SK-N-MC (cell line): Measurements from ENCODE around the gene LSP1.
"Not testable (repeated sequence)": the region's sequence is repeated elsewhere in the genome, so short reads cannot be mapped to it uniquely, and the experiment has no call there.

Experiments
- DNase-seq: peaks from one replicate; pipeline ENCODE4 v3.0.0-alpha.2; 2011; ENCODE audit warnings: low read depth, low spot score
- H3K27ac ChIP-seq: fragments of 200-600 bp; sonication (generic); 2 replicates; pipeline ENCODE4 v1.5.1; 2016; ENCODE audit warnings: mixed run types
- H3K36me3 ChIP-seq: fragments of 200-600 bp; sonication (generic); 2 replicates; pipeline ENCODE4 v1.6.1; 2017; ENCODE audit warnings: antibody characterized with exemption, low read length, mixed read lengths; ENCODE audit not compliant: insufficient read depth
- H3K4me3 ChIP-seq: fragments of 200-600 bp; sonication (generic); 2 replicates; pipeline ENCODE4 v1.5.1; 2016
- H3K9ac ChIP-seq: fragments of 200-600 bp; sonication (generic); 2 replicates; pipeline ENCODE4 v1.8.0; 2017; ENCODE audit warnings: mixed run types, mixed read lengths; ENCODE audit not compliant: insufficient read length
- H3K9me3 ChIP-seq: fragments of 200-600 bp; sonication (generic); 2 replicates; pipeline ENCODE4 v1.6.1; 2017; ENCODE audit warnings: low read depth, mild to moderate bottlenecking, antibody characterized with exemption, low read length, moderate library complexity, mixed read lengths
- EZH2 ChIP-seq: fragments of 200-600 bp; sonication (generic); IDR thresholded peaks from one replicate; pipeline ENCODE4 v1.6.1; 2017; ENCODE audit warnings: antibody characterized with exemption
- FOXP2 ChIP-seq: optimal IDR thresholded peaks from 2 replicates; pipeline ENCODE3; 2011; ENCODE audit warnings: mild to moderate bottlenecking, moderate library complexity; ENCODE audit not compliant: insufficient read depth; ENCODE audit errors: extremely low read length, control extremely low read depth
- POLR2AphosphoS5 ChIP-seq: IDR thresholded peaks from 2 replicates; pipeline ENCODE4 v1.6.1; 2012; ENCODE audit warnings: mild to moderate bottlenecking, low read depth, low read length, borderline replicate concordance

The LSP1 gene

GRCh38 chr11:1938343-1939005 lies 85.6 kb downstream of the LSP1 start:
- Histone ChIP-seq H3K4me3 (no peak overlapping the region), H3K27ac (no peak overlapping the region), H3K36me3 (no peaks in the 10 kb centered on the region), H3K9me3 (no peaks in the 10 kb centered on the region), H3K9ac (no peak overlapping the region)
- no peak for DNase-seq
- no peak for TF ChIP-seq POLR2AphosphoS5
- no peak for TF ChIP-seq EZH2
- TF ChIP-seq FOXP2 = no peak

- no peak for DNase-seq
- Histone ChIP-seq H3K27ac (no peak overlapping the region), H3K9me3 (no peaks in the 10 kb centered on the region)
Measured at GRCh38 chr11:1939006-1939625, 86.2 kb downstream of the LSP1 start.

GRCh38 chr11:1939788-1940187 lies 86.9 kb downstream of the LSP1 start:
- not testable (repeated sequence) for H3K4me3 ChIP-seq, H3K36me3 ChIP-seq, H3K9ac ChIP-seq, H3K27ac ChIP-seq, H3K9me3 ChIP-seq, DNase-seq

More at GRCh38 chr11:1939006-1939625, 86.2 kb downstream of the LSP1 start:
- Histone ChIP-seq H3K4me3 (no peak overlapping the region), H3K36me3 (no peaks in the 10 kb centered on the region), H3K9ac (no peak overlapping the region)
- TF ChIP-seq EZH2 (no peak), FOXP2 (no peak), POLR2AphosphoS5 (no peak)
